GM21381 (cell line): ENCODE data around the gene ARVCF.

ENCODE experiments used
- ATAC-seq: cut with Tn5 transposase; IDR thresholded peaks from one replicate; pipeline ENCODE4 v1.9.1; 2021; ENCODE audit warnings: mild to moderate bottlenecking, moderate library complexity; ENCODE audit not compliant: unreplicated experiment

ARVCF gene

GRCh38 chr22:20002128-20002527, 14.5 kb downstream of the ARVCF start:
- ATAC-seq = no peak

GRCh38 chr22:20001082-20001638, 15.5 kb downstream of the ARVCF start:
- no peak for ATAC-seq

DNA sequence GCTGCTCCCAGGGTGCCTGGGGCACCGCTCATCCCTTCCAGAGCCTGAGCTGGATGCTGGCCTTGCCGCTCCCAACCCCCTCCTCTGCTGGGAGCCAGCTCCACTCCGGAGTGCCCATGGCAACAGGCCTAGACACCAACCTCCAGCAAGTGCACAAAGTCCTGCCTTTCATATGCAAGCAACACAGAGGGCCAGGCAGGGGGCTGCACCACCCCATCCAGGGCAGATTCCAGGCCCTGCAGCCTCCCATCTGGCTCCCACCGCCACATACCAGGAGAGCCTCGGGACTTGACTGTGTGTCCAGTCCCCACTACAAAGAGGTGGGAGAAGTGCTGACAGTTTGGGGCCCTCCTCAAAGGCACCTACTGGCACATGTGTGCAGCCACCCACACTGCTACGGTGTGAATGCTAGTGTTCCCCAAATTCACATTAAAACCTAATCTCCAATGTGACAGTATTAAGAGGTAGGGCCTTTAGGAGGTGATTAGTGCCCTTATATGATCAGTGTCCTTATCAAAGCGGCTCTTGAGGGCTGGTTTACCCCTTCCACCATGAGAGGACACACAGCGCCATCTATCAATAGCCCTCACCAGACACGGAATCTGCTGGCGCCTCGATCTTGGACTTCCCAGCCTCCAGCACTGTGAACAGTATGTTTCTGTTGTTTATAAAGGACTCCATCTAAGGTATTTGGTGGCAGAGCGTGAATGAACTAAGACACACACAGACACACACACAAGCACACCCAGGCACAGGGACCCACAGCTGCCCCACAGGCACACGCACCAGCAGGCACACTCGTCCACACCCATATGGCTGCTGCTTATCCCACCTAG, 16.2 kb downstream of the ARVCF start:
- no peak for ATAC-seq

- no peak for ATAC-seq
These were observed 17.4 kb downstream of the ARVCF start for GRCh38 chr22:19998991-19999820.

DNA sequence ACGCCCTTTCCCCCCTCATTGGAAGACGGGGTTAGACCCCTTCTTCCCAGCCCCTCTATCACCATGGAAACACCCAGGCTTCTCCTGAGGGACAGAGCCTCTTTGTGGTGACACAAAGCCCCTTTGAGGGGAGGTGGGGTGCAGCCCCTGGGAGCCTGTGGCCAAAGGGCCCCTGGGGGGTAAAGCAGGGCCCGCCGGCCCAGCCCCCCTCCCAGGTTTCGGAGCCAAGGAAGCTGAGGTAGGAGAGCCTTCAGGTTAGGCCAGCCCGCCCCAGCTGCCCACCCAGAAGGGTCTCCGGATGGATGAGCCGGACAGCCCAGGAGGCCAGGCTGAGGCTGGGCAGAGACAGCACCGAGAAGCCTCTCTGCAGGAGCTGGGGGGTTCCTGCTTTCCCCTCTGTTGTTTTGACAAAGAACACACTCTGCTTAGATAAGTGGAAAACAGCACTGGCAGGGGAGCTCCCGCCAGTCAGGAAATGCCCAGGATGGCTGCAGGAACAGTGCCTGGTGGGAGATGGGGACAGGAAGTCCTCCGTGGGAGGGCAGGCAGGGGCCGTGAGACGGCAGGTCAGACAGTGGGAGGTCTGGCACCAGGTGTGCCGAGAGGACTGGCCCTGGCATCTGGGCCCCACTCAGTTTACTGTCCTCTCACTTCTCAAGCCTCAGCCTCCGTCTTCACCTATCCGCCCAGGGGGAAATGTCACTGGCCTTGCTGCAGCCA, 18.2 kb downstream of the ARVCF start:
- no peak for ATAC-seq

- ATAC-seq = no peak
These were observed 18.9 kb downstream of the ARVCF start for GRCh38 chr22:19997561-19998231.

- ATAC-seq = no peak
These were observed 19.8 kb downstream of the ARVCF start for GRCh38 chr22:19996694-19997384.

DNA sequence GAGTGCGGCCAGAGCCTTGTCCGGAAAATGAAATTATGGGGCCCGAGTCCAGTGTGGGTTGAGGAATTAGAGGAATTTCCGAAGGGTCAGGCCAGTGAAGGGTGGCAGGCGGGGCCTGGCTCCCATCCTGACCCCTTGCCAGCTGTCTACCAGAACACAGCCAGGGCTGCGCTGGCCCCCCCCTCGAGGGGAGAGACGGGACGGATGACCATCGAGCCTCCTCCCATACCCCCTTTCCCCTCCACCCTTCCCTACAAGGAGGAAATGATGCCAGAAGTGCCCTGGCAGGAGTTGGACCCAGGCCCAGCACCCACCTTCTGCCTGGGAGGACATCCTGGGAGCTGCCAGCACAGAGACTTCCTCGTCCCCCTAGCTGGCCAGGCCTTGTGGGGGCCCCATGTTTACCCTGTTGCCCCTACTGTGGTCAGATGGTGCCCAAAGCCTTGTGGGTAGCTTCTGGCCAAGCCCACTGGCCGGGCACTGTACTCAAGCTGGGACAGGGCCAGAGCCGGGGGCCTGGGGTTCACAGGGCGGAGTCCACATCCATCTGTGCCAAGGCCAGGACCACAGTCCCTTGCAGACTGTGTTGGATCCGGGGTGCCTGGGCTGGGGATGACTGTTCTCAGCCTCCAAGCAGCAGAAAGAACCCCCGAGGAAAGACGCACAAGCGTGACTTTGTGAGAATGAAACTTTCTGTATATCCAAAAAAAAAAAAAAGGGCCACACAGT, 20.8 kb downstream of the ARVCF start:
- no peak for ATAC-seq

DNA sequence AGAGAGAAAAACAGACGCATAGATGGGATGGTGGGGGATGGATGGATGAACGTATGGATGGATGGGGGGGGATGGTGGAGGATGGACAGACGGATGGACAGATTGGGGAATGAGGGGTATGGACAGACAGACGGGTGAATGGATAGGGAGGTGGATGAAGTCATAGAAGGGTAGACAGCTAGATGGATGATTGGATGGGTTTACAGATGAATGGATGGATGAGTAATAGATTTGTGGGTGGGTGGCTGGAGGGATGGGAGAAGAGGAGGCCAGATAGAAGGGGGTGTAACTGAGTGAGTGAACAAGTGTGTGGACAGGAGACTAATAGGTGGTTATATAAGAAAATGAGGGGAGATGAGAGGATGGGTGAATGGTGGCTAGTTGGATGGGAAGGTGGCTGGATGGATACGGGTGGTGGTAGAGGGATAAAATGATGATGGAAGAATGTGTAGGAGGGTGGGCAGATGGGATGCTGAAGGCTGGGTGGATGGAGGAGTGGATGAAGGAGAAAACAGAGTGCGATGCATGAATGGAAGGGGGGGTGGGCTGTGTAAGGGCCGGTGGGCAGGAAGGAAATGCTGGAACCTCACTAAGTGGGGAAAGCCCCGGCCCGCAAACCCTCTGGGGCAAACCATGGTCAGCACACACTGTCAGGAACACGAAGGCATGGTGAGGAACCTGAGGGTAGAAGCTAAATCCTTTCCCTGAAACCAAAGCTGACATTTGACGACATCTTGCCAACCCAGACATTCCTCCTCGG, 21.6 kb downstream of the ARVCF start:
- ATAC-seq = no peak

DNA sequence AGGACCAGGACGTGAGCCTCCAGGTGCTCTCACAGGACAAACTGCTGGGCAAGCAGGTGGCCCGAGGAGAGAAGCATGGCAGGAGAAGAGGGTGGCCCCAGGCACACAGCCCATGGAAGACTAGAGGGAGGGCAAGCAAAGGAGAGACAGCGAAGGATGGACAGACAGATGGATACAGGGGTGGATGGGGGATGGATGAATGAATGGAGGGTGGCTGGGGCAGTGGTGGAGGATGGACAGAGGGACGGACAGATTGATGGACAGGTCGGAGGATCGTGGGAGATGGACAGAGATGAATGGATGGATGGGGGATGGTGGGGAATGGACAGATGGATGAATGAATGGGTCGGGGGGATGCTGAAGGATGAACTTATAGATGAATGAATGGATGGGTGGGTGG, 22.7 kb downstream of the ARVCF start:
- no peak for ATAC-seq

DNA sequence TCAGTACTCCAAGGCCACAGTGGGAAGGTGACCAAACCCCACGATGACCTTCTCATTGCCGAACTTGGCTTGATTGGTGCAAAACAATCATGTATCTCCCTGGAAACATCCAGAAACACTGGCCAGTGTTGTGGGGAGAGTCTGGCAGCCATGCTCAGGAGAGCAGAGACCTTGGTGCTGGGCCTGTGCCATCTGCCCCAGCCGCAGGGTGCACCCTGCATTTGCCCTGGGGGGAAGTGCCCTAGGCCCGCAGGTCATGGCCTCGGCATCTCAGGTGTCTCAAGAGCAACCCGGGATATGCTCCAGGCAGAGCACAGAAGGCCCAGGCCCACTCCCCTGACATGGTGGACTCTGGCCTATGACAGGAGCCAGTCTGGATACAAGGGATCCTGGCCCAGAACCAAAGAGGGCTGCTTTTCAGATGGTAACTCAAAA, 23.7 kb downstream of the ARVCF start:
- ATAC-seq = no peak

GRCh38 chr22:19992481-19992911, 24.1 kb downstream of the ARVCF start:
- ATAC-seq = no peak

GRCh38 chr22:19991645-19992451, 24.8 kb downstream of the ARVCF start:
- ATAC-seq = no peak

GRCh38 chr22:19991395-19991644, 25.3 kb downstream of the ARVCF start:
- ATAC-seq = no peak

DNA sequence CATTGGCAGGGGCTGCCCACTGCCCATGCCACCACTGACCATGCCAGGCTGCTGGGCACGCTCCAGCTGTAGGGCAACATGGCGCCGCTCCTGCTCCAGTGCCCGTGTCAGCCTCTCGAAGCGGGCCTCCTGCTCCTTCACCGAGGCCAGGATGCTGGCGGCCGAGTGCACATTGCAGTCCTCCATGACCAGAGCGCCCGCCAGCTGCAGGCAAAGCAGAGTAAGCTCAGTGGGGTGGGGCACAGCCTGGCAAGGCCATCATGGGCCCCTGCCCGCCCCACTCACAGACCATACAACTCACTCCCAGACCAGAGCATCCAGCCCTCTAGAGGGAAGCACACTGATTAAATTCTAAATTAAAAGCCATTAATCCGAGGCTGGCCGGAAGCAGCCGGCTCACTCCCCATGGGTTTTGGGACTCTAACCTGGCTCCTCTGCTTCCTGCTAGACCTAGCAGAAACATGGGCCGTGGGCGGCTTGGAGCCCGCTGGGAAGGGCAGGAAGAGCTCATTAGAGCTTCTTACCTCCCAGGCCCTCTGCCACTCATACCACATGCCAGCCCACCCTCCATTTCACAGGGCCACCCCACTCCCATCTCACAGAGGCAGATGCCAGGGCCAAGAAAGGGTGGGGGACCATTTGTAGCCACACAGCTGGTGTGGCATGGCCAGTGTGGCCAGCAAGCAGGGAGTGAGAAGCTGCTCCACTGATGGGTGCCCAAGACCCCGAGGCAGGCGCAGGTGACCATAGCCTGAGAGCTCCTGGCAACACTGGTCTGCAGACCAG, 25.8 kb downstream of the ARVCF start:
- no peak for ATAC-seq

GRCh38 chr22:19990188-19990587, 26.4 kb downstream of the ARVCF start:
- no peak for ATAC-seq

DNA sequence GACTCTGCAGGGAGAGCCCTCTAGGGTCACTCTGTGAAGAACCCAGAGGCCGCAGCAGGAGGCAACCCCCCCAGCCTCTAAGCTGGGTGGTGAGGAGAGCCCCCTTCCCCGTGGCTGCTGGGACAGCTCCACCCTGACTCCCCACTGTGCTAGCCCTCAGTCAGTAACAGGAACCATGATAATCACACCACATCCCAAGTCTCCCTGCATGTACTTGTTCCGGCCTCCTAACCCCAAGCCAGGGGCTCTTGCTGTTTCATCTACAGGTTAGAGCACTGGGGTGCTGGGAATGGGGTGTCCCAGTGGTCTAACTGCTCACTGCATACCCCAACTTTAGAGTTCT, 26.9 kb downstream of the ARVCF start:
- ATAC-seq = no peak
